Measurements from ENCODE around the gene HRK. TPM values are rescaled to one million over a fixed set of nuclear protein-coding genes. Genes with fewer than 3 reads are reported as not detected.
A peak's percentile ranks its signal among the peaks of the same experiment; 100 is the strongest.

HRK gene
- total RNA-seq, 1 experiment from 2014 or later: 3.5 TPM

DNA sequence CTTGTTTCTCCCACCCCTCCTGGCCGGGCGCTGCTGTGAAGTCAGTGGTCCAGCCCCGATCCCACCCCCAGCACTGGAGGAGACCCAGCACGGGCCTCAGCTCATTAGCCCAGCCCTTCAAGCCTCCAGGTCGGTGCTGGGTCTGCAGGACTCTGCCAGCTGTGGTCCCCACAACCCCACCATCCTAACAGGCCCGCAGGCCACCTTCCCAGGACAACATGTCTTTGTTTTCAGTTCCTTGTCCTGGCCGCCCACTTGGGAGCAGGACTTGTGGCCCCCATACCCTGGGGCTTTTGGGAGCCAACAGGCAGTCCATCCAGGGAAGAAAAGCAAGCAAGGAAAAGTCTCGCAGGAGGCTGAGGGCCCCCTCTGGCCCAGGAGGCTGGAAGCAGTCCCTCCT lies 60.0 kb downstream of the HRK start:
- peaks cover 3% of the 10 kb centered on the region; the same call in 1 of the 2 replicates for H3K36me3 Mint-ChIP-seq
- peaks cover 18% of the 10 kb centered on the region for H3K4me1 Mint-ChIP-seq
- H3K27ac Mint-ChIP-seq: no peak overlapping the region
- TF ChIP-seq, protein P1, sequence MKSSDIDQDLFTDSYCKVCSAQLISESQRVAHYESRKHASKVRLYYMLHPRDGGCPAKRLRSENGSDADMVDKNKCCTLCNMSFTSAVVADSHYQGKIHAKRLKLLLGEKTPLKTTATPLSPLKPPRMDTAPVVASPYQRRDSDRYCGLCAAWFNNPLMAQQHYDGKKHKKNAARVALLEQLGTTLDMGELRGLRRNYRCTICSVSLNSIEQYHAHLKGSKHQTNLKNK (CRISPR knock-in tag; IDR thresholded peaks at IDR 0.05): no peak
- TF ChIP-seq, protein P2, sequence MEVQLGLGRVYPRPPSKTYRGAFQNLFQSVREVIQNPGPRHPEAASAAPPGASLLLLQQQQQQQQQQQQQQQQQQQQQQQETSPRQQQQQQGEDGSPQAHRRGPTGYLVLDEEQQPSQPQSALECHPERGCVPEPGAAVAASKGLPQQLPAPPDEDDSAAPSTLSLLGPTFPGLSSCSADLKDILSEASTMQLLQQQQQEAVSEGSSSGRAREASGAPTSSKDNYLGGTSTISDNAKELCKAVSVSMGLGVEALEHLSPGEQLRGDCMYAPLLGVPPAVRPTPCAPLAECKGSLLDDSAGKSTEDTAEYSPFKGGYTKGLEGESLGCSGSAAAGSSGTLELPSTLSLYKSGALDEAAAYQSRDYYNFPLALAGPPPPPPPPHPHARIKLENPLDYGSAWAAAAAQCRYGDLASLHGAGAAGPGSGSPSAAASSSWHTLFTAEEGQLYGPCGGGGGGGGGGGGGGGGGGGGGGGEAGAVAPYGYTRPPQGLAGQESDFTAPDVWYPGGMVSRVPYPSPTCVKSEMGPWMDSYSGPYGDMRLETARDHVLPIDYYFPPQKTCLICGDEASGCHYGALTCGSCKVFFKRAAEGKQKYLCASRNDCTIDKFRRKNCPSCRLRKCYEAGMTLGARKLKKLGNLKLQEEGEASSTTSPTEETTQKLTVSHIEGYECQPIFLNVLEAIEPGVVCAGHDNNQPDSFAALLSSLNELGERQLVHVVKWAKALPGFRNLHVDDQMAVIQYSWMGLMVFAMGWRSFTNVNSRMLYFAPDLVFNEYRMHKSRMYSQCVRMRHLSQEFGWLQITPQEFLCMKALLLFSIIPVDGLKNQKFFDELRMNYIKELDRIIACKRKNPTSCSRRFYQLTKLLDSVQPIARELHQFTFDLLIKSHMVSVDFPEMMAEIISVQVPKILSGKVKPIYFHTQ (CRISPR knock-in tag; IDR thresholded peaks at IDR 0.05): no peak
- no peak for TF ChIP-seq FOXP1 (CRISPR knock-in tag; IDR thresholded peaks at IDR 0.05; ENCODE audit: borderline replicate concordance)
- TF ChIP-seq, protein P3, sequence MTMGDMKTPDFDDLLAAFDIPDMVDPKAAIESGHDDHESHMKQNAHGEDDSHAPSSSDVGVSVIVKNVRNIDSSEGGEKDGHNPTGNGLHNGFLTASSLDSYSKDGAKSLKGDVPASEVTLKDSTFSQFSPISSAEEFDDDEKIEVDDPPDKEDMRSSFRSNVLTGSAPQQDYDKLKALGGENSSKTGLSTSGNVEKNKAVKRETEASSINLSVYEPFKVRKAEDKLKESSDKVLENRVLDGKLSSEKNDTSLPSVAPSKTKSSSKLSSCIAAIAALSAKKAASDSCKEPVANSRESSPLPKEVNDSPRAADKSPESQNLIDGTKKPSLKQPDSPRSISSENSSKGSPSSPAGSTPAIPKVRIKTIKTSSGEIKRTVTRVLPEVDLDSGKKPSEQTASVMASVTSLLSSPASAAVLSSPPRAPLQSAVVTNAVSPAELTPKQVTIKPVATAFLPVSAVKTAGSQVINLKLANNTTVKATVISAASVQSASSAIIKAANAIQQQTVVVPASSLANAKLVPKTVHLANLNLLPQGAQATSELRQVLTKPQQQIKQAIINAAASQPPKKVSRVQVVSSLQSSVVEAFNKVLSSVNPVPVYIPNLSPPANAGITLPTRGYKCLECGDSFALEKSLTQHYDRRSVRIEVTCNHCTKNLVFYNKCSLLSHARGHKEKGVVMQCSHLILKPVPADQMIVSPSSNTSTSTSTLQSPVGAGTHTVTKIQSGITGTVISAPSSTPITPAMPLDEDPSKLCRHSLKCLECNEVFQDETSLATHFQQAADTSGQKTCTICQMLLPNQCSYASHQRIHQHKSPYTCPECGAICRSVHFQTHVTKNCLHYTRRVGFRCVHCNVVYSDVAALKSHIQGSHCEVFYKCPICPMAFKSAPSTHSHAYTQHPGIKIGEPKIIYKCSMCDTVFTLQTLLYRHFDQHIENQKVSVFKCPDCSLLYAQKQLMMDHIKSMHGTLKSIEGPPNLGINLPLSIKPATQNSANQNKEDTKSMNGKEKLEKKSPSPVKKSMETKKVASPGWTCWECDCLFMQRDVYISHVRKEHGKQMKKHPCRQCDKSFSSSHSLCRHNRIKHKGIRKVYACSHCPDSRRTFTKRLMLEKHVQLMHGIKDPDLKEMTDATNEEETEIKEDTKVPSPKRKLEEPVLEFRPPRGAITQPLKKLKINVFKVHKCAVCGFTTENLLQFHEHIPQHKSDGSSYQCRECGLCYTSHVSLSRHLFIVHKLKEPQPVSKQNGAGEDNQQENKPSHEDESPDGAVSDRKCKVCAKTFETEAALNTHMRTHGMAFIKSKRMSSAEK (CRISPR knock-in tag; IDR thresholded peaks at IDR 0.05; ENCODE audit: borderline replicate concordance): no peak
- no peak for TF ChIP-seq TCF7 (CRISPR knock-in tag; IDR thresholded peaks at IDR 0.05; ENCODE audit: low read depth)
- no peak for TF ChIP-seq SOX15 (CRISPR knock-in tag; IDR thresholded peaks at IDR 0.05)
- TF ChIP-seq, protein P4, sequence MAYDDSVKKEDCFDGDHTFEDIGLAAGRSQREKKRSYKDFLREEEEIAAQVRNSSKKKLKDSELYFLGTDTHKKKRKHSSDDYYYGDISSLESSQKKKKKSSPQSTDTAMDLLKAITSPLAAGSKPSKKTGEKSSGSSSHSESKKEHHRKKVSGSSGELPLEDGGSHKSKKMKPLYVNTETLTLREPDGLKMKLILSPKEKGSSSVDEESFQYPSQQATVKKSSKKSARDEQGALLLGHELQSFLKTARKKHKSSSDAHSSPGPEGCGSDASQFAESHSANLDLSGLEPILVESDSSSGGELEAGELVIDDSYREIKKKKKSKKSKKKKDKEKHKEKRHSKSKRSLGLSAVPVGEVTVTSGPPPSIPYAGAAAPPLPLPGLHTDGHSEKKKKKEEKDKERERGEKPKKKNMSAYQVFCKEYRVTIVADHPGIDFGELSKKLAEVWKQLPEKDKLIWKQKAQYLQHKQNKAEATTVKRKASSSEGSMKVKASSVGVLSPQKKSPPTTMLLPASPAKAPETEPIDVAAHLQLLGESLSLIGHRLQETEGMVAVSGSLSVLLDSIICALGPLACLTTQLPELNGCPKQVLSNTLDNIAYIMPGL (CRISPR knock-in tag; IDR thresholded peaks at IDR 0.05): no peak
- no peak for TF ChIP-seq NFATC4 (CRISPR knock-in tag; IDR thresholded peaks at IDR 0.05)
- TF ChIP-seq, protein P5, sequence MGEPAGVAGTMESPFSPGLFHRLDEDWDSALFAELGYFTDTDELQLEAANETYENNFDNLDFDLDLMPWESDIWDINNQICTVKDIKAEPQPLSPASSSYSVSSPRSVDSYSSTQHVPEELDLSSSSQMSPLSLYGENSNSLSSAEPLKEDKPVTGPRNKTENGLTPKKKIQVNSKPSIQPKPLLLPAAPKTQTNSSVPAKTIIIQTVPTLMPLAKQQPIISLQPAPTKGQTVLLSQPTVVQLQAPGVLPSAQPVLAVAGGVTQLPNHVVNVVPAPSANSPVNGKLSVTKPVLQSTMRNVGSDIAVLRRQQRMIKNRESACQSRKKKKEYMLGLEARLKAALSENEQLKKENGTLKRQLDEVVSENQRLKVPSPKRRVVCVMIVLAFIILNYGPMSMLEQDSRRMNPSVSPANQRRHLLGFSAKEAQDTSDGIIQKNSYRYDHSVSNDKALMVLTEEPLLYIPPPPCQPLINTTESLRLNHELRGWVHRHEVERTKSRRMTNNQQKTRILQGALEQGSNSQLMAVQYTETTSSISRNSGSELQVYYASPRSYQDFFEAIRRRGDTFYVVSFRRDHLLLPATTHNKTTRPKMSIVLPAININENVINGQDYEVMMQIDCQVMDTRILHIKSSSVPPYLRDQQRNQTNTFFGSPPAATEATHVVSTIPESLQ (CRISPR knock-in tag; IDR thresholded peaks at IDR 0.05): no peak
- no peak for TF ChIP-seq ZNF671 (CRISPR knock-in tag; IDR thresholded peaks at IDR 0.05)
- TF ChIP-seq GTF2I (CRISPR knock-in tag; conservative IDR thresholded peaks at IDR 0.05): no peak
- no peak for TF ChIP-seq NFYB (CRISPR knock-in tag; conservative IDR thresholded peaks at IDR 0.05; ENCODE audit: low read depth)
- TF ChIP-seq, protein P6, sequence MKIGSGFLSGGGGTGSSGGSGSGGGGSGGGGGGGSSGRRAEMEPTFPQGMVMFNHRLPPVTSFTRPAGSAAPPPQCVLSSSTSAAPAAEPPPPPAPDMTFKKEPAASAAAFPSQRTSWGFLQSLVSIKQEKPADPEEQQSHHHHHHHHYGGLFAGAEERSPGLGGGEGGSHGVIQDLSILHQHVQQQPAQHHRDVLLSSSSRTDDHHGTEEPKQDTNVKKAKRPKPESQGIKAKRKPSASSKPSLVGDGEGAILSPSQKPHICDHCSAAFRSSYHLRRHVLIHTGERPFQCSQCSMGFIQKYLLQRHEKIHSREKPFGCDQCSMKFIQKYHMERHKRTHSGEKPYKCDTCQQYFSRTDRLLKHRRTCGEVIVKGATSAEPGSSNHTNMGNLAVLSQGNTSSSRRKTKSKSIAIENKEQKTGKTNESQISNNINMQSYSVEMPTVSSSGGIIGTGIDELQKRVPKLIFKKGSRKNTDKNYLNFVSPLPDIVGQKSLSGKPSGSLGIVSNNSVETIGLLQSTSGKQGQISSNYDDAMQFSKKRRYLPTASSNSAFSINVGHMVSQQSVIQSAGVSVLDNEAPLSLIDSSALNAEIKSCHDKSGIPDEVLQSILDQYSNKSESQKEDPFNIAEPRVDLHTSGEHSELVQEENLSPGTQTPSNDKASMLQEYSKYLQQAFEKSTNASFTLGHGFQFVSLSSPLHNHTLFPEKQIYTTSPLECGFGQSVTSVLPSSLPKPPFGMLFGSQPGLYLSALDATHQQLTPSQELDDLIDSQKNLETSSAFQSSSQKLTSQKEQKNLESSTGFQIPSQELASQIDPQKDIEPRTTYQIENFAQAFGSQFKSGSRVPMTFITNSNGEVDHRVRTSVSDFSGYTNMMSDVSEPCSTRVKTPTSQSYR (CRISPR knock-in tag; IDR thresholded peaks at IDR 0.05): no peak
- TF ChIP-seq, protein P7, sequence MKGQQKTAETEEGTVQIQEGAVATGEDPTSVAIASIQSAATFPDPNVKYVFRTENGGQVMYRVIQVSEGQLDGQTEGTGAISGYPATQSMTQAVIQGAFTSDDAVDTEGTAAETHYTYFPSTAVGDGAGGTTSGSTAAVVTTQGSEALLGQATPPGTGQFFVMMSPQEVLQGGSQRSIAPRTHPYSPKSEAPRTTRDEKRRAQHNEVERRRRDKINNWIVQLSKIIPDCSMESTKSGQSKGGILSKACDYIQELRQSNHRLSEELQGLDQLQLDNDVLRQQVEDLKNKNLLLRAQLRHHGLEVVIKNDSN (CRISPR knock-in tag; IDR thresholded peaks at IDR 0.05): no peak
- TF ChIP-seq SP1 (CRISPR knock-in tag; conservative IDR thresholded peaks at IDR 0.05): no peak
- no peak for TF ChIP-seq ZNF138 (CRISPR knock-in tag; conservative IDR thresholded peaks at IDR 0.05)
- DNase-seq (ENCODE audit: low spot score) (no peak), ATAC-seq (peak; percentile 6; the same call in 1 of the 2 replicates)
- ChIA-PET POLR2A (interaction anchor here (0.6 kb wide), 2 partner anchors 27 to 93 kb away, joined by 4 to 5 read pairs; no protein-coding TSS in a partner anchor), CTCF (interaction anchor here (2.0 kb wide), 1 partner anchor 42 kb away, joined by 7 read pairs; no protein-coding TSS in a partner anchor)
- no peak overlapping the region for H3K4me3 Mint-ChIP-seq
- H3K27me3 Mint-ChIP-seq (ENCODE audit: low read depth): no peaks in the 10 kb centered on the region
- H3K9me3 Mint-ChIP-seq: no peaks in the 10 kb centered on the region
